ENCODE measurements around the gene NRXN2.

DNA sequence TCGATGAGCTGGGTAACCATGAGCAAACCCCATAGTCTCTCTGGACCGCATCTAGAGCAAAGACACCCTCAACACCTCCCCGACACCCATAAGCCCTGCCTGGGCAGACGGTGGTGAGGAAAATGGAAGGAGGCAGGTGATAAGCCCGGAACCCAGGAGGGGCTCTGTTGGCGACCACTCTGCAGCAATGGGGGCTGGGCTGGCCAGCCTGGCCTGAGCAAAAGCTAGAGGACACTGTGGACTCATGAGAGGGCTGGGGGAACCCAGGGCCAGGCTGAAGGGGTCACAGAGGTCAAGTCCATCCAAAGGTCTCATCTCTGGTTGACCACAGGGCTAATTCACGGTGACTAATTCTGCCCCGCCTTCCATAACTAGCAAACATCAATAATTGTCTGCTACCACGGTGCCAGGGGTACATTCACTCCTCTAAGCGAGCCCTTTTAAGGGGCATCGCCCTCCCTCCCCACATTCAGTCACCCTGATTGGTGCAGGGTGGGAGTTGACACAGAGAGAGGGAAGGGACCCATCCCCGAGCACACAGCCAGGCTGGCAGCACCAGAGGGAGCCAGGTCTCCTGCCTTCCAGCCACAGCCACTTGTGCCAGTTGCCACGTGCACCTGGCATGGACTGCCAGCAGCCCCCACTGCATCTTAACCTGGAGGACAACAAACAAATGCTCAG, 32.8 kb upstream of the NRXN2 start:
- TF ChIP-seq, protein P1, sequence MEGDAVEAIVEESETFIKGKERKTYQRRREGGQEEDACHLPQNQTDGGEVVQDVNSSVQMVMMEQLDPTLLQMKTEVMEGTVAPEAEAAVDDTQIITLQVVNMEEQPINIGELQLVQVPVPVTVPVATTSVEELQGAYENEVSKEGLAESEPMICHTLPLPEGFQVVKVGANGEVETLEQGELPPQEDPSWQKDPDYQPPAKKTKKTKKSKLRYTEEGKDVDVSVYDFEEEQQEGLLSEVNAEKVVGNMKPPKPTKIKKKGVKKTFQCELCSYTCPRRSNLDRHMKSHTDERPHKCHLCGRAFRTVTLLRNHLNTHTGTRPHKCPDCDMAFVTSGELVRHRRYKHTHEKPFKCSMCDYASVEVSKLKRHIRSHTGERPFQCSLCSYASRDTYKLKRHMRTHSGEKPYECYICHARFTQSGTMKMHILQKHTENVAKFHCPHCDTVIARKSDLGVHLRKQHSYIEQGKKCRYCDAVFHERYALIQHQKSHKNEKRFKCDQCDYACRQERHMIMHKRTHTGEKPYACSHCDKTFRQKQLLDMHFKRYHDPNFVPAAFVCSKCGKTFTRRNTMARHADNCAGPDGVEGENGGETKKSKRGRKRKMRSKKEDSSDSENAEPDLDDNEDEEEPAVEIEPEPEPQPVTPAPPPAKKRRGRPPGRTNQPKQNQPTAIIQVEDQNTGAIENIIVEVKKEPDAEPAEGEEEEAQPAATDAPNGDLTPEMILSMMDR (IDR thresholded peaks at IDR 0.05; ENCODE audit: insufficient read depth, low read depth, low read length) = no peak
- TF ChIP-seq EZH2 (IDR thresholded peaks at IDR 0.05; ENCODE audit: insufficient read depth, low read length) = no peak

Measured in astrocyte (in vitro differentiated cells and primary cell).